Measurements from ENCODE around the gene PRRT4.

GRCh38 chr7:128388145-128388485, 26.6 kb upstream of the PRRT4 start:
- TF ChIP-seq CTCF (conservative IDR thresholded peaks at IDR 0.05; ENCODE audit: low read depth, low read length), result no peak
- no peak for TF ChIP-seq USF2 (IDR thresholded peaks at IDR 0.05; ENCODE audit: low read depth, low read length)
- no peak for TF ChIP-seq MXI1 (IDR thresholded peaks at IDR 0.05; ENCODE audit: borderline replicate concordance, low read depth, low read length)
- no peak for TF ChIP-seq POLR2A (IDR thresholded peaks at IDR 0.05; ENCODE audit: low read depth, low read length)
- TF ChIP-seq RAD21 (IDR thresholded peaks at IDR 0.05; ENCODE audit: low read length), result no peak
- TF ChIP-seq MAZ (IDR thresholded peaks at IDR 0.05; ENCODE audit: borderline replicate concordance, low read depth, low read length), result no peak
- TF ChIP-seq MAFK (IDR thresholded peaks at IDR 0.05; ENCODE audit: low read depth, low read length), result no peak
- no peak for TF ChIP-seq SMC3 (IDR thresholded peaks at IDR 0.05; ENCODE audit: low read depth, low read length)
- TF ChIP-seq ELK1 (IDR thresholded peaks at IDR 0.05; ENCODE audit: borderline replicate concordance, low read depth, low read length), result no peak

All from IMR-90 (cell line).